Heart right ventricle (tissue), 16 donors: ENCODE data around the gene TMCO6. TPM values are rescaled to one million over a fixed set of nuclear protein-coding genes. Genes with fewer than 3 reads are reported as not detected.
"Not testable (repeated sequence)": the region's sequence is repeated elsewhere in the genome, so short reads cannot be mapped to it uniquely, and the experiment has no call there.

ENCODE experiments used
- ATAC-seq, 8 donors: fragments of 200-7000 bp; cut with Tn5 transposase; one replicate each; pipeline ENCODE4 v1.9.1; 2020; ENCODE audit warnings: mild to moderate bottlenecking in 8 of 8, moderate library complexity in 8 of 8, moderate number of reproducible peaks in 1 of 8
- DNase-seq, 2 donors: peaks; one replicate each; pipeline ENCODE4 v3.0.0-alpha.2; 2020
- H3K27ac ChIP-seq, 10 donors: fragments of 200-600 bp; sonication (generic) in 2 of 10; one replicate each; pipeline versions ENCODE4 v1.5.0 to v1.8.0; 2020 to 2022; ENCODE audit warnings: mild to moderate bottlenecking in 3 of 10
- H3K27me3 ChIP-seq, 7 donors: fragments of 200-600 bp; one replicate each; pipeline ENCODE4 v1.8.0; 2021 to 2022; ENCODE audit warnings: mild to moderate bottlenecking in 2 of 7
- H3K36me3 ChIP-seq, 9 donors: fragments of 200-600 bp; sonication (generic) in 1 of 9; one replicate each; pipeline versions ENCODE4 v1.5.0 to v1.8.0; 2020 to 2022; ENCODE audit warnings: mild to moderate bottlenecking in 2 of 9
- H3K4me1 ChIP-seq, 9 donors: fragments of 200-600 bp; sonication (generic) in 1 of 9; one replicate each; pipeline versions ENCODE4 v1.5.0 to v1.8.0; 2020 to 2022; ENCODE audit warnings: mild to moderate bottlenecking in 4 of 9
- H3K4me3 ChIP-seq, 10 donors: fragments of 200-600 bp; sonication (generic) in 2 of 10; one replicate each; pipeline versions ENCODE4 v1.5.0 to v1.8.0; 2020 to 2022; ENCODE audit warnings: mild to moderate bottlenecking in 7 of 10, moderate library complexity in 2 of 10
- H3K9me3 ChIP-seq, 11 donors: fragments of 200-600 bp in 10 of 11; sonication (generic) in 2 of 11; one replicate each; pipeline versions ENCODE4 v1.5.0 to v1.8.0; 2013 to 2022; ENCODE audit warnings: mild to moderate bottlenecking in 2 of 11, control low read depth in 1 of 11, moderate library complexity in 1 of 11
- CTCF ChIP-seq, 9 donors: fragments of 200-600 bp; sonication (generic) in 2 of 9; IDR thresholded peaks; one replicate each; pipeline versions ENCODE4 v1.5.0 to v1.8.0; 2021 to 2022; ENCODE audit warnings: antibody characterized with exemption in 9 of 9, mild to moderate bottlenecking in 5 of 9, moderate library complexity in 1 of 9
- WGBS, 2 donors: extraction: QIAGEN DNeasy Blood & Tissue Kit; methylation state at CpG; one replicate each; pipeline ENCODE4 v1.1.7; 2013; ENCODE audit warnings: inconsistent platforms in 1 of 2; 5-methylcytosine and 5-hydroxymethylcytosine counted together
- intact Hi-C, 10 donors: fragments of 100-400 bp; cut with DNase I; formaldehyde crosslinking; loops; one replicate each; pipeline versions ENCODE4 v1.11.1 to v1.14.2; 2022
- long read RNA-seq, 3 donors: library from polyadenylated mRNA; unstranded; transcript quantifications; one replicate each; pipeline ENCODE4 v2.0.0, GENCODE V29; 2020 to 2021
- polyA plus RNA-seq, 2 donors: library from polyadenylated mRNA; stranded (reverse); fragments of 200-250 nt; gene quantifications; one replicate each; pipeline ENCODE4 v1.2.3, GENCODE V29; 2013
- total RNA-seq, 10 donors: library from RNA; stranded (reverse); fragmentation: NEBNext Ultra II Directional in 3 of 10; extraction: Animal tissue kit (Norgen Biotek cat#: 25700) in 3 of 10; gene quantifications; one replicate each; pipeline versions ENCODE4 v1.2.1 to v1.2.4, GENCODE V29; 2021 to 2023
- donor health status: Arrhythmogenic right ventricular cardiomyopathy.
- donor health status: ischemic (EF 13 %, LVEDD 7.1; RV severe dilation, severe dysfunction).
- donor health status: healthy with polysubstance abuse.
- donor health status: DM: no; HTN: yes; CAD: no.
- donor health status: DM: no; HTN: no; CAD: no.
- donor health status: ischemic (EF 25% LVEDD 6.9; RV normal size, moderate dysfunction).
- donor health status: ischemic (EF 25% LVEDD 5.7; RV mildly dilated, moderate dysfunction).
- donor health status: healthy.
- donor health status: DM: yes; HTN: yes; CAD: no.
- donor health status: Ischemic cardiomyopathy.
- donor health status: ischemic (EF 35%, LVEDD 5.7; RV mildly dilated, moderate dysfunction).
- donor health status: nonischemic (EF 11% LVEDD 7.7; RV severe dilation, severe dysfunction).
- donor health status: DM: yes; HTN: yes; CAD: no.
- donor health status: PGD.
- donor health status: ischemic (EF 29% LVEDD 5.4; RV normal size, mild dysfunction).
- donor health status: nonischemic (EF 23%, LVEDD 6.1; RV moderate dilation, normal function).

TMCO6 gene
- total RNA-seq (1 to 10 TPM; 1.6 to 5.2 (median 3.2) TPM), polyA plus RNA-seq (1 to 10 TPM; 6.2 to 7.9 TPM)
- long read RNA-seq, donor 1, partial matches to known transcripts, result 1 of 3 reads
- long read RNA-seq, donor 1, other reads (novel, unspliced or antisense), result 2 of 3 reads
- long read RNA-seq, donor 2, partial matches to known transcripts, result 0 of 5 reads
- long read RNA-seq, donor 2, other reads (novel, unspliced or antisense), result 3 of 5 reads
- long read RNA-seq, donor 3, partial matches to known transcripts, result 0 of 3 reads
- long read RNA-seq, donor 3, other reads (novel, unspliced or antisense), result 1 of 3 reads

- peaks cover 0 to 44% (median 16%) of the 10 kb centered on the region in 9 donors for H3K4me1 ChIP-seq
- intact Hi-C loops, result loop anchor here (2.0 to 10.0 kb wide), 7 partner anchors 72 to 275 kb away; partner anchors contain the start of genes APBB3 (in 4 of the 10), EIF4EBP3 (in 4 of the 10), SLC35A4 (in 4 of the 10) and SLC4A9 (in 2 of the 10)
- ATAC-seq, result peak; percentile 98 to 99 (median 99)
- no peaks in the 10 kb centered on the region for H3K27me3 ChIP-seq
- TF ChIP-seq CTCF (IDR thresholded peaks at IDR 0.05), result peak; percentile 41 to 89 (median 75)
- peak within 1 kb of the TSS; percentile 53 to 90 (median 70) for H3K4me3 ChIP-seq
- peak within 1 kb of the TSS; percentile 64 to 97 (median 88) for H3K27ac ChIP-seq
- peak; percentile 98 to 99 for DNase-seq
- H3K9me3 ChIP-seq, result no peaks in the 10 kb centered on the region
- WGBS, 2 donors, result 0% methylated on average over 63 of the region's 63 CpGs
- peaks cover 0 to 35% (median 4%) of the 10 kb centered on the region in 9 donors for H3K36me3 ChIP-seq
Observed at GRCh38 chr5:140639148-140639981, at the start of gene TMCO6. TSS of gene TMCO6 (plus strand) at chr5:140639451. CDS start at chr5:140639528, 77 bp downstream.

- Histone ChIP-seq H3K4me3 (peak overlapping the region in 1 of 10 donors; percentile 41), H3K36me3 (no peaks in the 10 kb centered on the region), H3K27ac (peak overlapping the region in 1 of 10 donors; percentile 86), H3K9me3 (no peaks in the 10 kb centered on the region), H3K27me3 (no peaks in the 10 kb centered on the region), H3K4me1 (peaks cover 0 to 56% (median 15%) of the 10 kb centered on the region in 9 donors)
- intact Hi-C loops, result no loop called here
- 93% methylated on average over 7 of the region's 7 CpGs for WGBS, 2 donors
- ATAC-seq, result no peak
- no peak for TF ChIP-seq CTCF (IDR thresholded peaks at IDR 0.05)
- no peak for DNase-seq
Observed at GRCh38 chr5:140590861-140591260, 48.4 kb upstream of the TMCO6 start.

- Histone ChIP-seq H3K36me3 (no peaks in the 10 kb centered on the region), H3K4me1 (peaks cover 0 to 66% (median 22%) of the 10 kb centered on the region in 9 donors), H3K9me3 (no peaks in the 10 kb centered on the region), H3K27ac (peak overlapping the region in 3 of 10 donors; percentile 15 to 86 (median 35)), H3K4me3 (peak overlapping the region in 1 of 10 donors; percentile 41), H3K27me3 (no peaks in the 10 kb centered on the region)
- intact Hi-C loops, result no loop called here
- TF ChIP-seq CTCF (IDR thresholded peaks at IDR 0.05), result no peak
- WGBS, 2 donors, result 78 to 86% methylated on average over 5 of the region's 5 CpGs
- no peak for DNase-seq
- ATAC-seq, result peak in 2 of 8 donors; percentile 28 to 30
Observed at GRCh38 chr5:140591747-140592372, 47.4 kb upstream of the TMCO6 start.

- Histone ChIP-seq H3K4me1 (peaks cover 0 to 64% (median 22%) of the 10 kb centered on the region in 9 donors), H3K4me3 (peak overlapping the region in 3 of 10 donors; percentile 13 to 25 (median 14))
- DNase-seq, H3K27me3 ChIP-seq, intact Hi-C loops, H3K9me3 ChIP-seq, ATAC-seq, H3K27ac ChIP-seq, H3K36me3 ChIP-seq: not testable (repeated sequence)
- WGBS, 2 donors, result 35 to 53% methylated on average over 11 to 13 of the region's 14 CpGs
Observed at GRCh38 chr5:140593070-140593469, 46.2 kb upstream of the TMCO6 start.
